Activated CD4-positive, alpha-beta T cell treated with anti-CD3 and anti-CD28 coated beads, Interleukin-2, amount 10 ng/mL, durations not matched to agents 24 days and 14 days (primary cell): ENCODE data around the gene MUC4. TPM values are rescaled to one million over a fixed set of nuclear protein-coding genes. Genes with fewer than 3 reads are reported as not detected.
"Not testable (repeated sequence)": the region's sequence is repeated elsewhere in the genome, so short reads cannot be mapped to it uniquely, and the experiment has no call there.

Experiments
- DNase-seq: peaks from one replicate; pipeline ENCODE4 v3.0.0; 2022
- H3K27ac Mint-ChIP-seq: one replicate; pipeline ENCODE4 v1.8.0; 2022; ENCODE audit warnings: mild to moderate bottlenecking, mixed read lengths
- H3K27me3 Mint-ChIP-seq: one replicate; pipeline ENCODE4 v1.8.0; 2022; ENCODE audit warnings: mixed read lengths
- H3K36me3 Mint-ChIP-seq: one replicate; pipeline ENCODE4 v1.8.0; 2022; ENCODE audit warnings: low read depth, mild to moderate bottlenecking, mixed read lengths
- H3K4me1 Mint-ChIP-seq: one replicate; pipeline ENCODE4 v1.8.0; 2021; ENCODE audit warnings: mixed read lengths
- H3K4me3 Mint-ChIP-seq: one replicate; pipeline ENCODE4 v1.8.0; 2022; ENCODE audit warnings: mild to moderate bottlenecking, moderate library complexity, mixed read lengths
- H3K9me3 Mint-ChIP-seq: one replicate; pipeline ENCODE4 v1.8.0; 2021; ENCODE audit warnings: mixed read lengths
- intact Hi-C: fragments of 100-400 bp; cut with micrococcal nuclease; formaldehyde crosslinking; loops from one replicate; pipeline ENCODE4 v1.15.1; 2023
- total RNA-seq: library from RNA; stranded (reverse); gene quantifications from 2 replicates; pipeline ENCODE4 v1.2.3, GENCODE V29; 2022

MUC4 gene
- total RNA-seq, 1 donor from 2014 or later, result 0.68 TPM

DNA sequence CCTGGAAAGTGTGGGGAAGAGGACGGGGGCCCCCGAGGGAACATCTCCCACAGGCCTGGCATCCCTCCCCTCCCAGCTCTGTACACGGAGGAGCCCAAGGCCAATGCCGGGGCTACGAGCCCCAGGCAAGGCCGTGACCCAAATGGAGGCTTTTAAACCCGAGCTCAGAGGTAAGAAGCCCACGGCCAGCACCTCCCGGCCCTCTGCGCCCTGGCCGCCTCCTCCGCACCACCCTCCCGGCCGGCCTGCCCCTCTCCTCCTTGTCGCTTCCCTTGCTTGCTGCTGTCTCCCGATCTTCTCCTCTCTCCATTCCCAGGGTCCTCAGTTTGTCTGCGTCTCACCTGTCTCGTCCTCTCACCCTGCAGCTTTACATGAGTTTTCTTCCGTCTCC, 1.3 kb downstream of the MUC4 start:
- Mint-ChIP-seq H3K4me1 (peaks cover 12% of the 10 kb centered on the region), H3K27me3 (no peaks in the 10 kb centered on the region), H3K9me3 (no peaks in the 10 kb centered on the region), H3K27ac (no peak overlapping the region), H3K36me3 (peaks cover 6% of the 10 kb centered on the region), H3K4me3 (no peak overlapping the region)
- intact Hi-C loops, result no loop called here
- no peak for DNase-seq

DNA sequence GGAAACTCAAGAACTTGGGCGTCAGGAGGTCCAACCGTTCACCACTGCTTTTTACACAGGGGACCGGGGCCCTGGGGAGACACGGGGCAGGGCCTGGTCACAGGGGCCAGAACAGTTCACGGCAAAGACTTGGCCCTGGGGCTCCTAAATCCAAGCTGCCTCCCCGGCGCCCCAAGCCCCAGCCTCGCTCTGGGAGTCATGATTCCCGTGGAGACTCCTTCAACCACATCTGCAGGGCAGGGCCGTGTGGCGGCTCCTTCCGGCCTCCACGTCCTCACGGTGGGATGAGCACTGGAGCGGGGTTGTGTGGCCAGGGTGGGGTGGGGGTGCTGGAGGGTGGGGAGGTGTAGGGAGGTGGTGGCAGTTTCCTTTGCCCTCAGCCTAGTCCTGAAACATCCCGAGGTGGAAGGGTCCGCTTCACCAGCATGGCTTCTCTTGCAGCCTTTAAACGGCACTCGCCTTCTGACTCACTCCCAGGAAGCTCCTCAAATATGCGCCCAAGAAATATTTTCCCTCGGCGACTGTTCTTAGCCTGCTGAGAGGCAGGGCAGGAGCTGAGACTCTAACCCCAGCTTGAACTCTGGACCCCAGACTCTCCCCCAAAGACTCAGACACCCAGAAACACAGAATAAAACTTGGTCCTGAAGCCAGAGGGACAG, 1.8 kb downstream of the MUC4 start:
- peaks cover 18% of the 10 kb centered on the region for H3K4me1 Mint-ChIP-seq
- H3K9me3 Mint-ChIP-seq, result peaks cover 4% of the 10 kb centered on the region
- intact Hi-C loops, result no loop called here
- no peaks in the 10 kb centered on the region for H3K27me3 Mint-ChIP-seq
- H3K27ac Mint-ChIP-seq, result no peak overlapping the region
- H3K36me3 Mint-ChIP-seq, result peaks cover 11% of the 10 kb centered on the region
- no peak overlapping the region for H3K4me3 Mint-ChIP-seq
- no peak for DNase-seq

DNA sequence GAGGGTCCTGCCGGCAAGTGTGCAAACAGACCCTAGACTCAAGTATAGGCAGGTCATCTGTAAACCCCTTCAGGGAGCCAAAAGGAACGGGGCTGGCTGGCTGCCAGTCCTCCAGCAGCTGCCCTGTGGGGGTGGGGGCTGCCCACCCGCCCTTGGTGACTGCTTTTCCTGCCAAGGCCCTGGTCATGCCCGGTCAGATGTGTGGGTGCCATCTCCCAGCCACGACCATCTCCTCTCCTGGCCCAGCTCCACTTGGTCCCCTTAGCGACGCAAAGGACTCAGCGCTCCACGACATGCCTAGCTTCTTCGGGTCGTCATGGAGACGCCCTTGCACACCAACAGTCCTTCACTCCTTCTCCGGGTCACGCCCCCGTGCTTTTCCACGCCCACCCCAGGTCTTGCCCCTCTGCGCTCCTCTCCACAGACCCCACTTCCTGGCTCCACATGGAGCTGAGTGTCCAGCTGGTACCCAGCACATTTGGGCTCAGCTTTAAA, 2.4 kb downstream of the MUC4 start:
- Mint-ChIP-seq H3K27me3 (no peaks in the 10 kb centered on the region), H3K36me3 (peaks cover 14% of the 10 kb centered on the region), H3K4me1 (peaks cover 23% of the 10 kb centered on the region), H3K4me3 (no peak overlapping the region), H3K9me3 (peaks cover 6% of the 10 kb centered on the region), H3K27ac (no peak overlapping the region)
- intact Hi-C loops, result no loop called here
- no peak for DNase-seq

DNA sequence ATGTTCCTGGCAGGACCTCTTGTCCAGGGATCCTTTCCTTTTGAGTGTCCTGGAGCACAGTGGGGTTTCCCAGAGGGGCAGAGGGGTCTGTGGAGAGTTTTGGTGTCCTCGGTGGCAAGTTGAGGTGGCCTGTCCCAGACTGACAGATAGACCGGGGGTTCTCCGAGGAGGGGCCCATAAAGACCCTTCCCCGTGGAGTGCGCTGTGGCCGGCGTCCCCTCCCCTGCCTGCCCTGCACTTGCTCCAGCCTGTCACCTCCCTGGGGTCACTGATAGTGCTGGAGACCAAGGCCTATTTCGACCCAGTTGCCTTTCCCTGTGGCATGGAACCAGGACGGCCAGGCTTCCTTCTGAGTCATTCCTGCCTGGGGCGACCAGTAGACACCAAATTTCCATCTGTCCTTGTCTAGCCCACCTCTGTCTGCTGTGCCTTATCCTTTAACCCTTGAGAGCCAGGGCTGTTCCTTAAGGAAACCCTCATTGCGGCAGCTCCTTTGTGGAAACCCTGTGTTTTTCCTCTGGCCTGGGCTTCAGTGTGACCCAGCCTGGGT, 2.9 kb downstream of the MUC4 start:
- Mint-ChIP-seq H3K27ac (no peak overlapping the region), H3K4me1 (peaks cover 29% of the 10 kb centered on the region), H3K27me3 (no peaks in the 10 kb centered on the region), H3K36me3 (peaks cover 14% of the 10 kb centered on the region), H3K9me3 (peaks cover 6% of the 10 kb centered on the region), H3K4me3 (no peak overlapping the region)
- no peak for DNase-seq
- intact Hi-C loops, result no loop called here

DNA sequence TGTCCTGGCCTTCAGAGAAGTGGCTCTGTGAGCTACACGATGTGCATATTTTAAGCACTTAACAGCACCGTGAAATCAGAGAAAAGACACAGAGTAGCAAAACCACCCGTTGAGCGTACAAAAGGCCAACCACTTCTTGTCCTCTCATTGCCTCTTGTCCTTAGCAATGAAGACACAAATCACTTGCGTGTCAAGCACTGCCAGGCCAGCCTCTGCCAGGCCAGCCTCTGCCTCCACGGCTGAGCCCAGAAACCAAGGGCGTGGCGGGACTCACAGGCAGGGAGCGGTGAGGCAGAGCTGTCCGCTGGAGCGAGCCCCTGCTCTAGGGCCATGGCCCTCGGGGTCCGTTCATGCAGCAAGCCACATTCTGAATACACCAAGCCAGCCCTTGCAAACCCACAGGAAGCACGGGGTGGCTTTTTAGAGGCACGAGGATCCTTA, 4.0 kb downstream of the MUC4 start:
- no peaks in the 10 kb centered on the region for H3K27me3 Mint-ChIP-seq
- H3K9me3 Mint-ChIP-seq, result peaks cover 6% of the 10 kb centered on the region
- H3K4me3 Mint-ChIP-seq, result no peak overlapping the region
- intact Hi-C loops, result no loop called here
- no peak for DNase-seq
- H3K4me1 Mint-ChIP-seq, result peaks cover 38% of the 10 kb centered on the region
- H3K27ac Mint-ChIP-seq, result no peak overlapping the region
- peaks cover 14% of the 10 kb centered on the region for H3K36me3 Mint-ChIP-seq

DNA sequence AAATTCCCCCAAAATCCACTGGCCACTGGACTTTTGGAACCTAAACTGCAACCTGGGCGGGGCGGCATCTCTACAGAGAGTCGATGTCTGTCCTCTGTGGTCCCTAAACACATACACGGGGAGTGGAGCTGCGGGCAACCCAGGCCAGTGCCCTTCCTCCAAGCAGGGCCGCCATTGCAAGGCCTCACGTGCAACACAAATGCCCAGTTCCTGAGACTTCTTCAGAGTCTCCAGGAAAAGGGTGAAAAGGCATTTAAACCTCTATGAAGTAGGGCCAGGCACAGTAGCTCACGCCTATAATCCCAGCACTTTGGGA, 4.9 kb downstream of the MUC4 start:
- Mint-ChIP-seq H3K9me3 (peaks cover 6% of the 10 kb centered on the region), H3K27me3 (no peaks in the 10 kb centered on the region), H3K27ac (peak overlapping the region; percentile 87), H3K4me3 (no peak overlapping the region), H3K36me3 (peaks cover 14% of the 10 kb centered on the region), H3K4me1 (peaks cover 47% of the 10 kb centered on the region)
- no peak for DNase-seq
- intact Hi-C loops, result no loop called here

DNA sequence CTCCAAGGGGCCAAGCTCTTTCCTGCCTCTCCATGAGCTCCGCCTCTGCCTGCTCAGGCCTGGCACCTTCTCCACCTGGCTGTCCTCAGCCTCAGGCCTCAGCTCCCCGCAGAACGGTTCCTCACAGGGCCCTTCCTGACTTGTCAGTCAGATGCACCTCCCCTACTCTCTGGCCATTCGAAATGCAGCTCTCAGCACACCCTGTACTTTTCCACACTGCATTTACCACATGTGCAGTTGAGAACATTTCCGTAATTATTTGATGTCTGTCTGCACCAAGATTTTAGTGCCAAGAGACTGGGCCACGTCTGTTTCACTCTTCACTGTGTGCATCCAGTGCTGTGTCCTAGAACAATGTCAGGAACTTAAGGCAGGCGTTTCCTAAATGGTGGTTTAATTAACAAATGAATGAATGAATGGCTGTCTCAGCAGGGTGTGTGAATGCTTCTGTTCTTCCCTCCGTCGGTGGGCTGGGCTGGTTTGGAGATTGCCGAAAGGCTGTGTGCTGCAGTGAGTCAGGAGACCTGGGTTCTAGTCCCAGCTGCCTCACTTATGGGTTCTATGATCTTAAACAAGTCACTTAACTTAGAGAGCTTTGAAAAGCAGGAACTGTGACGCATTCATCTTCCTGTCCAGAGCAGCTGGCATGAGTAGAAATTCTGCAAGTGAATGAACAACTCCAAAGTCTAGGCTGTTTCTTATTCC, 5.4 kb downstream of the MUC4 start:
- H3K36me3 Mint-ChIP-seq, result peaks cover 14% of the 10 kb centered on the region
- peak overlapping the region; percentile 87 for H3K27ac Mint-ChIP-seq
- H3K4me3 Mint-ChIP-seq, result peak overlapping the region; percentile 56
- peaks cover 52% of the 10 kb centered on the region for H3K4me1 Mint-ChIP-seq
- peak; percentile 65 for DNase-seq
- intact Hi-C loops, result no loop called here
- peaks cover 6% of the 10 kb centered on the region for H3K9me3 Mint-ChIP-seq
- H3K27me3 Mint-ChIP-seq, result no peaks in the 10 kb centered on the region

DNA sequence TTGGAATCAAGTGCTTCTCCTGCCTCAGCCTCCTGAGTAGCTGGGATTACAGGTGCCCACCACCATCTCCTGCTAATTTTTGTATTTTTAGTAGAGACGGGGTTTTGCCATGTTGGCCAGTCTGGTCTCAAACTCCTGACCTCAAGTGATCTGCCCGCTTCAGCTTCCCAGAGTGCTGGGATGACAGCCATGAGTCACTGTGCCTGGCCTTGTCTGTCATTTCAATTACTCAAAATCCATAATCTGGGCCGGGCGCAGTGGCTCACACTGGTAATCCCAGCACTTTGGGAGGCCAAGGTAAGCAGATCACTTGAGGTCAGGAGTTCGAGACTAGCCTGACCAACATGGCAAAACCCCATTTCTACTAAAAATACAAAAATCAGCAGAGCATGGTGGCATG, 6.1 kb downstream of the MUC4 start:
- intact Hi-C loops, H3K27me3 Mint-ChIP-seq, H3K9me3 Mint-ChIP-seq, DNase-seq: not testable (repeated sequence)
- H3K36me3 Mint-ChIP-seq, result peaks cover 14% of the 10 kb centered on the region
- H3K4me3 Mint-ChIP-seq, result peak overlapping the region; percentile 47
- H3K4me1 Mint-ChIP-seq, result peaks cover 55% of the 10 kb centered on the region
- H3K27ac Mint-ChIP-seq, result peak overlapping the region; percentile 87

DNA sequence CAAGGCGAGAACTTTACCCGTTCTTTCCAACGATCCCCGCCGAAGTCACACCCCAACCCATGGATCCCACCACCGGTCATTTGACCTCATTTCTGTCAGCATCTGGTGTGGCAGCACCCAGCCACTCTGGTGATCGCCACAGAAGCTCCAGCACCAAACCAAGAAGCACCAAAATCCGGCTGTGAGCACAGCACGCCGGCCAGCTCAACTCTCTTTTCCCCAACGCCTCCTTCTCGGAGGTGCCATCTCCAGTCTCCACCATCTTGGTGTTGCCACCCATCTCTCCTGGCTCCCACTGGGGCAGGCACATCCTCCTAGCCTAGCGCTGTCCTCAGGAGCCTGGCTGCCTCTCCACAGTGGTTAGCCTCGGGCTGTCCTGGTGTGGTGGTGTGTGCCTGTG, 6.5 kb downstream of the MUC4 start:
- Mint-ChIP-seq H3K36me3 (peaks cover 14% of the 10 kb centered on the region), H3K27ac (peak overlapping the region; percentile 87), H3K4me3 (peak overlapping the region; percentile 47), H3K27me3 (no peaks in the 10 kb centered on the region), H3K9me3 (peaks cover 6% of the 10 kb centered on the region), H3K4me1 (peaks cover 57% of the 10 kb centered on the region)
- DNase-seq, result no peak
- intact Hi-C loops, result no loop called here

DNA sequence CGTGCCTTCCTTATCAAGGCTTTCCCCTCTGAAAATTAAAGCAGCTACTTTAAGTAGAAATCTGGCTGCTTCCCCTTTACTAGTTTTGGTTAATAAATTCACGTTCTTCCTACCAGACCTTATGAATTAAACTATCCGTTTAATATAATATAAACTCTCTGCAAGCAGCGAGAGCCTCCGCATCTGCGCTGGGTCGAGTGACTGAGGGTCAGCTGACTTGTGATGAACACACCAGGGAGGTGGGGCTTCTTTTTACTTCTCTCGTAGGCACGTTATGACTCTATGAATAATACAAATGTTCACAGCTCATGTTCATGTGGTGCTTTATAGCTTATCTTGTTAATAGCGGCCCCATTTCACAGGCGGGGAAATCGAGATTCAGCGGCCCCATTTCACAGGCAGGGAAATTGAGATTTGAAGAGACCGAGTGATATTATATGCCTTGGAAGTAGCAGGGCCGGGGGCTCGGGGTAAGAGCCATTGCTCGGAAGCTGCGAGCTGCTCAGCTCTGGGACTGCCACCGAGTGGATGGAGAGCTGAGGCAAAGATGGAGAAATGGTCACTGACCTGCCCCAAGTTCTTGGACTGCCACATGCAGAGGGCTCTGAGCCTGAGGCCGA, 8.3 kb downstream of the MUC4 start:
- no peak for DNase-seq
- H3K27me3 Mint-ChIP-seq, result no peaks in the 10 kb centered on the region
- H3K4me3 Mint-ChIP-seq, result peak overlapping the region; percentile 62
- H3K36me3 Mint-ChIP-seq, result peaks cover 14% of the 10 kb centered on the region
- H3K9me3 Mint-ChIP-seq, result peaks cover 6% of the 10 kb centered on the region
- intact Hi-C loops, result loop anchor here (5.0 kb wide), 1 partner anchor 46 kb away; no protein-coding TSS in a partner anchor
- H3K4me1 Mint-ChIP-seq, result peaks cover 57% of the 10 kb centered on the region
- H3K27ac Mint-ChIP-seq, result peak overlapping the region; percentile 87

DNA sequence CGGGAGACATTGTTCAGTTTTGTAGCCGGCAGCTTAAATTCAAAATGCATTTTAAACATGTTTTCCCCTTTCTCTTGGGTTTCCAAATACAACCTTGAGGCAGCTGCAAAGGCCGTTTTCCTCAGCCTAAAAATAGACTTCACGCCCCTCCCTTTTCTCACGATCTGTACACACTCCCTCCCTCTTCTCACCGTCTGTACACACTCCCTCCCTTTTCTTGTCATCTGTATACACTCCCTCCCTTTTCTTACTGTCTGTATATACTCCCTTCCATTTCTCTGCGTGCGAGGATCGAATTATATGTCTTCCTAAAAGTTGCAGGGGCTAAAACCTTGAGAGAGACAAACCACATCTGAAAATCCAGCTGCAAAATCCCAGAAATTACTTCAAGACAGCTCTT, 8.9 kb downstream of the MUC4 start:
- peaks cover 14% of the 10 kb centered on the region for H3K36me3 Mint-ChIP-seq
- peak; percentile 65 for DNase-seq
- peak overlapping the region; percentile 62 for H3K4me3 Mint-ChIP-seq
- intact Hi-C loops, result loop anchor here (5.0 kb wide), 1 partner anchor 45 kb away; no protein-coding TSS in a partner anchor
- peaks cover 57% of the 10 kb centered on the region for H3K4me1 Mint-ChIP-seq
- H3K27me3 Mint-ChIP-seq, result no peaks in the 10 kb centered on the region
- H3K27ac Mint-ChIP-seq, result peak overlapping the region; percentile 87
- peaks cover 6% of the 10 kb centered on the region for H3K9me3 Mint-ChIP-seq

DNA sequence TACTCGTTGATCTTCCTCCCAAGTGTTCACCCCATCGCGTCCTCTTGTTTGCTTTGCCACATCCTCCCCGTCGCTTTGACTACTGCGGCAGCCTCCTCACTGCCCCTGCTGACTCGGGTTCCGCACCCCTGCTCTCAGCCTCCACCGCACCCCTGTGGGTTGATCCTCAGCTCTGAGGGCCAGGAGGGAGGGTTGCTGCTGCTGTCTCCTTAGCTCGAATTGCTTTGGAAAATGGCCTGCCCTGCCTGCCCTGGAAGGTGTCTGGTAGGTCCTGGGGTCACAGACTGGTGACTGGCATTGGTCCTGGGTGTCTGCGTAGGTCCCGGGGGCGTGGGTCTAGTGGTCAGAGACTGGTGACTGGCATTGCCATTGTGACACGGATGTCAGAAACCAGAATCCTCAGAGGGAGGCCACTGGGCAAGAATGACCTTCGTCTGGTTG, 9.4 kb downstream of the MUC4 start:
- peaks cover 14% of the 10 kb centered on the region for H3K36me3 Mint-ChIP-seq
- peak overlapping the region; percentile 87 for H3K27ac Mint-ChIP-seq
- no peaks in the 10 kb centered on the region for H3K27me3 Mint-ChIP-seq
- H3K4me3 Mint-ChIP-seq, result peak overlapping the region; percentile 62
- peaks cover 57% of the 10 kb centered on the region for H3K4me1 Mint-ChIP-seq
- peaks cover 6% of the 10 kb centered on the region for H3K9me3 Mint-ChIP-seq
- intact Hi-C loops, result loop anchor here (5.0 kb wide), 1 partner anchor 45 kb away; no protein-coding TSS in a partner anchor
- DNase-seq, result peak; percentile 86

DNA sequence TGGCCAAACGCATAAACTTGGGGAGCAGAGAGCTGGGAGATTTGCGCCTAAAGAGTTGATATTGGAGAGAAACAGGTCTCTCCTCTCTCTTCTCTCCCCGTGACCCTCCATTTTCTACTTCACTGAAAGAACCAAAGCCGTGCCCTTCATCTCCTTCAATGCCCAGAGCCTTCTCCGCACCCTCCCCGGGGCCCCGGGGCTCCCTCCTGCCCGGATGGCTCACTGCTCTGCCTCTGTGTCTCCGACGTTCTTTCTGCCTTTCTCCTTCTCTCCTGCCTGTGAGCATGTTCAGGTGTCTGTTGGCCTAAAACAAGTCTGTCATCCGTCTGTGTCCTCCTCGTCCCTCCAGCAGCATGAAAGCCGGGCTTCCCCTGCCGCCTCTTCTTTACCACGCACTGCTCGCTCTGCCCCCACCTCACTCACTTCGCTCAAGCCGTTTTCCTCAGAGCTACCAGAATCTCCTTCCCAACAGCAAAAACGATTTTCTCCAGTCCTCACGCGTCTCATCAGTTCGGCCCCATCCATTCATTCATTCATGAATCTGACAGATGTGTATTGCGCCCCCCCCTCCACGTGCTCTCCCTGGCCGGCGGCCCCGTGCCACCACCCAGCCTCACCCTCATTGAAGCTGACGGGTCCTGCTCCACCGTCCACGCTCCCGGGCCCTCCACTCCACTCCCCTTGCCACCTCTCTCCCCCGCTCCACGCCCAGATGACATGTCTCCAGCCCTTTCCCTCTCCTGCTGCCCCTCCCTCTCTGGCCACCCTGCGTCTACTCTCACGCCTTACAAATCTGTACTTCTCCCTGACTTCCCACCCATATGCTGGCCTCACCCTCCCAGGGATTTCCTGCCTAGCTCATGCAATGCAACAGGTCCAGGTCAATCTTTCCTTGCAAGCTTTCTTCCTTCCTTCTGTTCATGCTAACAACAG, 10.2 kb downstream of the MUC4 start:
- intact Hi-C loops, result loop anchor here (5.0 kb wide), 1 partner anchor 44 kb away; no protein-coding TSS in a partner anchor
- peak overlapping the region; percentile 62 for H3K4me3 Mint-ChIP-seq
- peaks cover 6% of the 10 kb centered on the region for H3K9me3 Mint-ChIP-seq
- peaks cover 13% of the 10 kb centered on the region for H3K36me3 Mint-ChIP-seq
- peak overlapping the region; percentile 87 for H3K27ac Mint-ChIP-seq
- H3K4me1 Mint-ChIP-seq, result peaks cover 53% of the 10 kb centered on the region
- DNase-seq, result no peak
- H3K27me3 Mint-ChIP-seq, result no peaks in the 10 kb centered on the region
